WTC11 (cell line): Measurements from ENCODE around the gene POU4F1.

Experiments used
- CBFB ChIP-seq: sonication (generic); formaldehyde crosslinking; IDR thresholded peaks from 2 replicates; pipeline ENCODE4 v1.8.1; 2022; ENCODE audit warnings: mild to moderate bottlenecking, low read depth, missing genetic modification reagents
- CREB1 ChIP-seq: sonication (generic); formaldehyde crosslinking; IDR thresholded peaks from 2 replicates; pipeline ENCODE4 v1.8.0; 2023; ENCODE audit warnings: mild to moderate bottlenecking, missing genetic modification reagents
- CTCF ChIP-seq: fragments of 200-600 bp; IDR thresholded peaks from 2 replicates; pipeline ENCODE4 v1.8.0; 2022; ENCODE audit warnings: antibody characterized with exemption
- E2F5 ChIP-seq: sonication (generic); formaldehyde crosslinking; IDR thresholded peaks from 2 replicates; pipeline ENCODE4 v1.8.1; 2022; ENCODE audit warnings: mild to moderate bottlenecking, moderate library complexity, missing genetic modification reagents
- ELF4 ChIP-seq: sonication (generic); formaldehyde crosslinking; IDR thresholded peaks from 2 replicates; pipeline ENCODE4 v1.8.1; 2022; ENCODE audit warnings: low read depth, mild to moderate bottlenecking, moderate library complexity, missing genetic modification reagents
- ETV6 ChIP-seq: sonication (generic); formaldehyde crosslinking; IDR thresholded peaks from 2 replicates; pipeline ENCODE4 v1.8.1; 2022; ENCODE audit warnings: mild to moderate bottlenecking, missing genetic modification reagents
- FOXJ3 ChIP-seq: sonication (generic); formaldehyde crosslinking; IDR thresholded peaks from 2 replicates; pipeline ENCODE4 v1.9.0; 2021; ENCODE audit warnings: missing genetic modification reagents, mild to moderate bottlenecking, borderline replicate concordance
- FOXP1 ChIP-seq: sonication (generic); formaldehyde crosslinking; IDR thresholded peaks from 2 replicates; pipeline ENCODE4 v1.8.0; 2022; ENCODE audit warnings: missing genetic modification reagents, mild to moderate bottlenecking, moderate library complexity, borderline replicate concordance
- MAX ChIP-seq: sonication (generic); formaldehyde crosslinking; IDR thresholded peaks from 2 replicates; pipeline ENCODE4 v1.8.0; 2022; ENCODE audit warnings: mild to moderate bottlenecking, missing genetic modification reagents
- PRRX2 ChIP-seq: fragments of 250-450 bp; sonication (Bioruptor Pico); IDR thresholded peaks from 2 replicates; pipeline ENCODE4 v1.8.0; 2021; ENCODE audit warnings: mild to moderate bottlenecking
- SP1 ChIP-seq: sonication (generic); formaldehyde crosslinking; conservative IDR thresholded peaks from 2 replicates; pipeline ENCODE4 v1.8.1; 2022; ENCODE audit warnings: missing genetic modification reagents
- TF ChIP-seq, protein P1 (sequence below): sonication (generic); formaldehyde crosslinking; IDR thresholded peaks from 2 replicates; pipeline ENCODE4 v1.8.1; 2022; ENCODE audit warnings: low read depth, mild to moderate bottlenecking, moderate library complexity, missing genetic modification reagents, borderline replicate concordance
- TF ChIP-seq, protein P2 (sequence below): sonication (generic); formaldehyde crosslinking; IDR thresholded peaks from 2 replicates; pipeline ENCODE4 v1.8.0; 2023; ENCODE audit warnings: missing genetic modification reagents

- TF ChIP-seq CTCF (no peak), FOXP1 (peak; percentile 42; the same call in 1 of the 2 replicates), FOXJ3 (no peak), CREB1 (CRISPR knock-in tag) (no peak), PRRX2 (CRISPR knock-in tag) (no peak), SP1 (CRISPR knock-in tag) (no peak), E2F5 (CRISPR knock-in tag) (no peak), CBFB (no peak), ETV6 (no peak), ELF4 (CRISPR knock-in tag) (no peak), MAX (peak; percentile 27; the same call in 1 of the 2 replicates)
- TF ChIP-seq, protein P1, sequence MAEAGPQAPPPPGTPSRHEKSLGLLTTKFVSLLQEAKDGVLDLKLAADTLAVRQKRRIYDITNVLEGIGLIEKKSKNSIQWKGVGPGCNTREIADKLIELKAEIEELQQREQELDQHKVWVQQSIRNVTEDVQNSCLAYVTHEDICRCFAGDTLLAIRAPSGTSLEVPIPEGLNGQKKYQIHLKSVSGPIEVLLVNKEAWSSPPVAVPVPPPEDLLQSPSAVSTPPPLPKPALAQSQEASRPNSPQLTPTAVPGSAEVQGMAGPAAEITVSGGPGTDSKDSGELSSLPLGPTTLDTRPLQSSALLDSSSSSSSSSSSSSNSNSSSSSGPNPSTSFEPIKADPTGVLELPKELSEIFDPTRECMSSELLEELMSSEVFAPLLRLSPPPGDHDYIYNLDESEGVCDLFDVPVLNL (CRISPR knock-in tag) = no peak
- TF ChIP-seq, protein P2, sequence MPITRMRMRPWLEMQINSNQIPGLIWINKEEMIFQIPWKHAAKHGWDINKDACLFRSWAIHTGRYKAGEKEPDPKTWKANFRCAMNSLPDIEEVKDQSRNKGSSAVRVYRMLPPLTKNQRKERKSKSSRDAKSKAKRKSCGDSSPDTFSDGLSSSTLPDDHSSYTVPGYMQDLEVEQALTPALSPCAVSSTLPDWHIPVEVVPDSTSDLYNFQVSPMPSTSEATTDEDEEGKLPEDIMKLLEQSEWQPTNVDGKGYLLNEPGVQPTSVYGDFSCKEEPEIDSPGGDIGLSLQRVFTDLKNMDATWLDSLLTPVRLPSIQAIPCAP (CRISPR knock-in tag) = no peak
These were observed at the start of gene POU4F1 for GRCh38 chr13:78603240-78603957.
